ENCODE measurements around the gene TRIM26.

GRCh38 chr6:30154709-30155519 lies 58.3 kb downstream of the TRIM26 start:
- TF ChIP-seq CTCF (IDR thresholded peaks at IDR 0.05; ENCODE audit: poor library complexity, severe bottlenecking): no peak
- no peak for TF ChIP-seq EZH2 (IDR thresholded peaks at IDR 0.05; ENCODE audit: borderline replicate concordance, insufficient read depth, low read length, poor library complexity, severe bottlenecking)
- TF ChIP-seq POLR2AphosphoS5 (IDR thresholded peaks at IDR 0.05): no peak
- TF ChIP-seq EP300 (conservative IDR thresholded peaks at IDR 0.05; ENCODE audit: poor library complexity, severe bottlenecking): no peak
- TF ChIP-seq REST (IDR thresholded peaks at IDR 0.05; ENCODE audit: borderline replicate concordance): no peak
- no peak for TF ChIP-seq MXI1 (conservative IDR thresholded peaks at IDR 0.05; ENCODE audit: poor library complexity, severe bottlenecking)

Measured in neural cell (in vitro differentiated cells).